Head of caudate nucleus (tissue), 42 donors: ENCODE data around the gene TYRO3.

Source experiments
- DNase-seq, 42 donors: peaks; one replicate each; pipeline versions ENCODE4 v3.0.0 to v3.0.0-alpha.2; 2020 to 2021; ENCODE audit warnings: mixed read lengths in 7 of 42
- intact Hi-C: fragments of 100-400 bp; cut with DNase I; formaldehyde crosslinking; loops from one replicate; pipeline ENCODE4 v1.15.0; 2022

TYRO3 gene

DNA sequence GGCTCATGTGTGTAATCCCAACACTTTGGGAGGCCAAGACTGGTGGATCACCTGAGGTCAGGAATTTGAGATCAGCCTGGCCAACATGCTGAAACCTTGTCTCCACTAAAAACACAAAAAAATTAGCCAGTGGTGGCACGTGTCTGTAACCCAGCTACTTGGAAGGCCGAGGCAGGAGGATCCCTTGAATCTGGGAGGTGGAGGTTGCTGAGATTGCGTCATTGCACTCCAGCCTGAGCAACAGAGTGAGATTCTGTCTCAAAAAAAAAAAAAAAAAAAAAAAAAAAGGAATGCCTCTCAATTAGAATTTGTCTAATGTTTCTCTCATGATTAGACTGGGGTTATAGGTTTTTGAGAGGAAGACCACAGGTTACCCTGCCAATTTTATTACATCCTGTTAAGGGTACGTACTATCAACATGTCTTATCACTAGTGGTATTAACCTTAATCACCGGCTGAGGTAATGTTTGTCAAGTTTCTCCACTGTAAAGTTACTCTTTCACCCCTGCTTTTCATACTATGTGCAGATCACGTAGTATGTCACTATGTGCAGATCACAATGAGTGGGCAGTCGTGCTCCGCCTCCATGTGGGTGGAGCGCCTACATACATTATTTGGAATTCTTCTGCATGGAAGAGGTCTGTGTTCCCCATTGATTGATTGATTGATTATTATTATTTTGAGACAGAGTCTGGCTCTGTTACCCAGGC lies 8.8 kb upstream of the TYRO3 start:
- intact Hi-C loops = no loop called here
- DNase-seq = peak in 1 of 42 donors; percentile 28

DNA sequence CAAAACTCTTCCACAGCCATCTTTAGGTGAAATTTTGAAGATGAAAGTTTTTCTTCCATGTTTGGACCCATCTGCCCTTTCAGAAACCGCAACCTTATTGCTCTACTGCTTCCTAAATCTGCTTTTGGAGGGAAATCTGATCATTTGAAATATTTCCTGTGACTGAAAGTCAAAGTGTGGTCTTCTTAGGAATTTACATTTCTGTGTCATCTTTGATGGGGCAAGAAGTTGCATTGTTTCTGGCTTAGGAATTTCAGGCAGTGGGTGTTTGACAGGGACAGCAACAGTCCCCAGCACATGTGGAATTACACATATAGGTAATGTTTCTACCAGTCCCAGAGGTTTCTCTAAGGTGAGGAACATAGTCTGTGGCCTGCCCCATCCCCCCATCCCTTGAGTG lies 5.3 kb upstream of the TYRO3 start:
- DNase-seq = no peak
- intact Hi-C loops = no loop called here

DNA sequence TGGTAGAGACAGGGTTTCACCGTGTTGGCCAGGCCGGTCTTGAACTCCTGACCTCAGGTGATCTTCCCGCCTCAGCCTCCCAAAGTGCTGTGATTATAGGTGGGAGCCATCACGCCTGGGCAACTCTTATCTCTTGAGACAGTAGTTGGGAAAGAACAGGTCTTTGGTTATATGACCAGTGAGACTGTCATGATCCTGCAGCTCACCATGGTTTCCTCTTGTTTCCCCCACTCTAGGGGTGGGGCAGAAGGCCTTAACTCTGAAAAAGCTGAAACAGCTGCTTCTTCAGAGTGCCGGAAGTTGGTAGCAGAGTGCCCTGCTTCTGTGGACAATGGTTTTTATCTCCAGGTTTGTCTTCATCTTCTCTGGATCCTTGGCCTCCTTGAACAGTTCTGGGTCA lies 4.7 kb upstream of the TYRO3 start:
- DNase-seq = no peak
- intact Hi-C loops = no loop called here

DNA sequence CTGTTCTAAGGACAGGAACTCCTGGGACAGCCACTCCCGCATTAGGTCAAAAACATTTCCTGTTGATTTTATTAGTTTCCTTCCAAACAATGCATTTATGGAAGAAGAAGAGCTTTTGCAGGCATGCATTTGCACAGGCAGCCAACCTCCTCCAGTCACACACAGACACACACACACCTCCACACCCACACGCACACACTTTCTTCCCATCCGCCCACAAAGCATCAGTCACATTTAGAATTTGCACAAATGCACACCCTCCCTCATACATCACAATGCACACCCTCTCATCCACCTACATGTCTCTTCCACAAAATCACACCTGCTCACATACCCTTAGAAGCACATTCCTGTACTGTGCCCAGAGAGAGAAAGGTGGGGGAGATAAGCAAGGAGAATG lies 4.1 kb upstream of the TYRO3 start:
- peak in 31 of 42 donors; percentile 38 to 88 (median 70) for DNase-seq
- intact Hi-C loops = loop anchor here (5.0 kb wide), 1 partner anchor 107 kb away; the partner anchor contains the start of gene MGA

- intact Hi-C loops = loop anchor here (5.0 kb wide), 1 partner anchor 106 kb away; the partner anchor contains the start of gene MGA
- no peak for DNase-seq
Measured at GRCh38 chr15:41556677-41557076, 2.3 kb upstream of the TYRO3 start.

DNA sequence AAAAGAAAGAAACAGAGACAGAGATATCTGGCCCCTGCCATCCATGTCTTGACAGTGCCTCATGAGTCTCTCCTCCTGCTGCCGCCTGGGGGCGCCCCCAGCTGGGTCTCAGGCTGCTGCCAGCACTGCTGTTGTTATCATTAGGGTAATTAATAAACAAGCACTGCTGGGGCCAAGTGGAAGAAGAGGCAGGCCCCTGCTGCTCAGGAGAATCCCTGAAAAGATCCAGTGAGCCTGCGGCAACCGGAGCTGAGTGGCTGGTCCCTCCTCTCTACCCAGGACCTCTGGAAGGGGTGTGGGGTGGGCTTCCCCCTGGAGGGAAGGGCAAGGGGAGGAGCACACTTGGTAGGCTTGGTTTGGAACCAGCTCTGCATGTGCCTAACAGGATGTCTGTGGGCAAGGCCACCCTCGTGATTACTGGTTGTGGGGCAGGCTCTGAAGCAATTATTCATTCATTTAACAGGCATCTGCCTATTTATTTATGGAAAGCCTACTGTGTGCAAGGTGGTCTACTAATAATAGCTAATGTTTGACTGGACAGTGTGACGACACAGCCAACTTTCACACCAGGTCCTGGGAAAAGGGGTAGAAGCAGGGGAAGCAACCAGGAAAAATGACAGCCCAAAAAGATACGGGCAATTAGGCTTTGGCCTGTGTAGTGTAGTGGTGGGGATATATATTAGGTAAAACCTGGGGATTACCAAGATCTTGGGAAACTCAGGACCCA lies 1.2 kb upstream of the TYRO3 start:
- DNase-seq = peak; percentile 62 to 95 (median 87)
- intact Hi-C loops = loop anchor here (1.0 to 5.0 kb wide), 2 partner anchors 27 to 104 kb away; partner anchors contain the start of gene MGA

DNA sequence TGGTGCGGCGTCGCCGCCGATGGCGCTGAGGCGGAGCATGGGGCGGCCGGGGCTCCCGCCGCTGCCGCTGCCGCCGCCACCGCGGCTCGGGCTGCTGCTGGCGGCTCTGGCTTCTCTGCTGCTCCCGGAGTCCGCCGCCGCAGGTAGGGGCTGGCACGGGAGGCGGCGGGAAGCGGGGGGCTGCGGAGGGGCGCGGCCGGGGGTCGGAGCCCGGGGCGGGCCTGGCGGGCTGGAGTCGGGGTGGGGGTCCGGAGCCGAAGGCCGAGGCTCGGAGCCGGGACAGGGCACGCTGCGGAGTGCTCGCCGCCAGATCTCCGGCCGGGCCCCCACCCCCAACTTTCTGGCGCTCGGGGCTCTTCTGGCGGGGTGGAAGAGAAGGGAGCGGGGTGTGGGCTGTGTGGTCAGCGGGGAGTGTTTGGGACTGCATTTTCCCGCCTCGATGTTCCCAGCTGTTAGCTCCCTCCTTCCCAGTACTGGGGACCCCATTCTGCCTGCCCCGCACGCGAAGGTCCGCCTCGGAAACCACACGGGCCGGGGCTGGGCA lies 299 bp downstream of the TYRO3 start:
- DNase-seq = no peak
- intact Hi-C loops = loop anchor here (5.0 kb wide), 1 partner anchor 103 kb away; the partner anchor contains the start of gene MGA

DNA sequence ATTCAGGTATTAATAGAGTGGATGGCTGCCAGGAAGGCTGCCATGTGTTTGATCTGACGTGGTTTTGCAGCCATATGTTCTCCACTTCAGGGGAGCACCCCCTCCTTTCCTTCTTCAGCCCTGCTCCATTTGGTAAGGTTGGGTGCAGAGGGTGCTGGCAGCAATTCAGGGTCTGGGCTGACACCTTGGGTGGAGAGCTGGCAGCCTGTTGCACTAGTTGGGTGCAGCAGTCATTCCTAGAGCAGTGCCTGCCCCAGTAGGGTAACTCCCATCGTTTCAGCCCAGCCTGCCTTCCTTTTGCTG lies 1.5 kb downstream of the TYRO3 start:
- DNase-seq = peak in 2 of 42 donors; percentile 7 to 27
- intact Hi-C loops = loop anchor here (5.0 kb wide), 2 partner anchors 57 to 252 kb away; no protein-coding TSS in a partner anchor

- peak in 9 of 42 donors; percentile 4 to 60 (median 47) for DNase-seq
- intact Hi-C loops = loop anchor here (5.0 kb wide), 2 partner anchors 56 to 251 kb away; no protein-coding TSS in a partner anchor
Measured at GRCh38 chr15:41561104-41561776, 2.2 kb downstream of the TYRO3 start.

GRCh38 chr15:41561777-41562145 lies 2.7 kb downstream of the TYRO3 start:
- intact Hi-C loops = loop anchor here (5.0 kb wide), 2 partner anchors 56 to 251 kb away; no protein-coding TSS in a partner anchor
- DNase-seq = peak; percentile 82 to 96 (median 91)

- intact Hi-C loops = loop anchor here (5.0 kb wide), 2 partner anchors 55 to 250 kb away; no protein-coding TSS in a partner anchor
- no peak for DNase-seq
Measured at GRCh38 chr15:41562244-41562643, 3.2 kb downstream of the TYRO3 start.

- intact Hi-C loops = loop anchor here (5.0 kb wide), 2 partner anchors 55 to 250 kb away; no protein-coding TSS in a partner anchor
- DNase-seq = peak in 34 of 42 donors; percentile 48 to 86 (median 67)
Measured at GRCh38 chr15:41562784-41563198, 3.8 kb downstream of the TYRO3 start.

- intact Hi-C loops = loop anchor here (5.0 kb wide), 2 partner anchors 53 to 248 kb away; no protein-coding TSS in a partner anchor
- DNase-seq = peak in 37 of 42 donors; percentile 53 to 89 (median 73)
Measured at GRCh38 chr15:41564286-41564959, 5.4 kb downstream of the TYRO3 start.

- intact Hi-C loops = loop anchor here (5.0 kb wide), 2 partner anchors 52 to 247 kb away; no protein-coding TSS in a partner anchor
- no peak for DNase-seq
Measured at GRCh38 chr15:41564960-41565502, 6.0 kb downstream of the TYRO3 start.

DNA sequence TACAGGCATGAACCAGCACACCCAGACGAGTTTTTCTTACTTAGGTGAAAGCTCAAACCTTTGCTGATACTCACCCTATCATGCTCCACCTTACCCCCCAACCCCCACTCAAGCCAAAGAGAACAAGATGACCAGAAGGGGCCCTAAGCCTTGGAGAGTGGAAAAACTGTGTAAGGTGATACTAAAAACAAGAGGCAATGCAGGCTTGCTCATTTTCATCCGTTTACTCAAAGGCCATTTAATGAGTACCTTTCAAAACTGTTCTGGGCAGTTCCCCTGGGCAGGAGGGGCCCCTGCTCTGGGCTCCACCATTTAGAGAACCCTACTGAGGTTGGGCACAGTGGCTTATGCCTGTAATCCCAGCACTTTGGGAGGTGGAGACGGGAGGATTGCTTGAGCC lies 6.7 kb downstream of the TYRO3 start:
- no peak for DNase-seq
- intact Hi-C loops = no loop called here

- intact Hi-C loops = no loop called here
Measured at GRCh38 chr15:41566121-41566885, 7.3 kb downstream of the TYRO3 start.

DNA sequence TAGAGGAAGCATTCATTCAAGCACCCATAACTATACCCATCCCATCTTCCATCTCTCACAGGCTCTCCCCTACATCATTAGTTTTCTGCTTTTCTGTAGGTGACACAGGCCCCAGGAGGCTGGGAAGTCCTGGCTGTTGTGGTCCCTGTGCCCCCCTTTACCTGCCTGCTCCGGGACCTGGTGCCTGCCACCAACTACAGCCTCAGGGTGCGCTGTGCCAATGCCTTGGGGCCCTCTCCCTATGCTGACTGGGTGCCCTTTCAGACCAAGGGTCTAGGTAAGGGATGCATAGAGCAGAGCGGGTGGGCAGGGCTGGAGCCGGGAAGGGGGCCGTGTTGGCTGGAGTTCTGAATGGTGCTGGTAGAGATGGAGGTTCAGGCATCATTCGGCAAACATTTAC lies 8.2 kb downstream of the TYRO3 start:
- intact Hi-C loops = no loop called here
- no peak for DNase-seq

More at GRCh38 chr15:41566121-41566885, 7.3 kb downstream of the TYRO3 start:
- DNase-seq = no peak
